Psoas muscle (tissue), 8 donors: ENCODE measurements around the gene PTPRO. TPM values are rescaled to one million over a fixed set of nuclear protein-coding genes. Genes with fewer than 3 reads are reported as not detected.

Experiments used
- ATAC-seq, 4 donors: fragments of 200-7000 bp; cut with Tn5 transposase; one replicate each; pipeline ENCODE4 v1.9.1; 2020; ENCODE audit warnings: moderate library complexity in 3 of 4, mild to moderate bottlenecking in 2 of 4
- DNase-seq, 2 donors: peaks; one replicate each; pipeline ENCODE4 v3.0.0-alpha.2; 2020
- H3K27ac ChIP-seq: fragments of 200-600 bp; one replicate; pipeline ENCODE4 v1.8.0; 2022
- H3K27me3 ChIP-seq, 3 donors: fragments of 200-600 bp in 1 of 3; one replicate each; pipeline versions ENCODE4 v1.6.1 to v1.8.0; 2013 to 2022; ENCODE audit warnings: low read length in 2 of 3, mild to moderate bottlenecking in 2 of 3, moderate library complexity in 1 of 3; ENCODE audit not compliant: insufficient read depth in 3 of 3
- H3K36me3 ChIP-seq, 2 donors: fragments of 200-600 bp in 1 of 2; one replicate each; pipeline versions ENCODE4 v1.6.1 to v1.8.0; 2013 to 2022; ENCODE audit warnings: low read depth in 1 of 2, mild to moderate bottlenecking in 1 of 2, moderate library complexity in 1 of 2; ENCODE audit not compliant: insufficient read depth in 1 of 2
- H3K4me1 ChIP-seq: fragments of 200-600 bp; one replicate; pipeline ENCODE4 v1.8.0; 2022
- H3K4me3 ChIP-seq: fragments of 200-600 bp; one replicate; pipeline ENCODE4 v1.8.0; 2022; ENCODE audit warnings: mild to moderate bottlenecking
- H3K9me3 ChIP-seq: fragments of 200-600 bp; one replicate; pipeline ENCODE4 v1.8.0; 2022
- CTCF ChIP-seq: fragments of 200-600 bp; IDR thresholded peaks from one replicate; pipeline ENCODE4 v1.8.0; 2022; ENCODE audit warnings: antibody characterized with exemption
- WGBS, 3 donors: extraction: QIAGEN DNeasy Blood & Tissue Kit; methylation state at CpG; one replicate each; pipeline versions ENCODE4 v1.1.6 to v1.1.7; 2013; 5-methylcytosine and 5-hydroxymethylcytosine counted together
- intact Hi-C, 2 donors: fragments of 100-400 bp; cut with DNase I; formaldehyde crosslinking; loops; one replicate each; pipeline versions ENCODE4 v1.11.0 to v1.14.2; 2022
- polyA plus RNA-seq, 3 donors: library from polyadenylated mRNA; stranded (reverse); fragments of 200-250 nt; gene quantifications; one replicate each; pipeline ENCODE4 v1.2.3, GENCODE V29; 2013
- total RNA-seq, 4 donors: library from RNA; stranded (reverse); fragmentation: NEBNext Ultra II Directional in 2 of 4; extraction: Animal tissue kit (Norgen Biotek cat#: 25700) in 2 of 4; gene quantifications; one replicate each; pipeline versions ENCODE4 v1.2.1 to v1.2.4, GENCODE V29; 2021 to 2023
- donor health status: healthy with polysubstance abuse.
- donor health status: DM: no; HTN: no; CAD: no; lungs with moderate emphysema.
- donor health status: Bipolar disorder and iron deficiency.
- donor health status: healthy.
- donor health status: DM: yes; HTN: yes; CAD: no.
- donor health status: DM: no; HTN: no; CAD: no.
- donor health status: DM: no; HTN: no; CAD: no.
- donor health status: DM: yes; HTN: yes; CAD: no.

The PTPRO gene
- total and polyA plus RNA-seq, 7 donors, result 0.21 to 2.3 (median 0.45) TPM

DNA sequence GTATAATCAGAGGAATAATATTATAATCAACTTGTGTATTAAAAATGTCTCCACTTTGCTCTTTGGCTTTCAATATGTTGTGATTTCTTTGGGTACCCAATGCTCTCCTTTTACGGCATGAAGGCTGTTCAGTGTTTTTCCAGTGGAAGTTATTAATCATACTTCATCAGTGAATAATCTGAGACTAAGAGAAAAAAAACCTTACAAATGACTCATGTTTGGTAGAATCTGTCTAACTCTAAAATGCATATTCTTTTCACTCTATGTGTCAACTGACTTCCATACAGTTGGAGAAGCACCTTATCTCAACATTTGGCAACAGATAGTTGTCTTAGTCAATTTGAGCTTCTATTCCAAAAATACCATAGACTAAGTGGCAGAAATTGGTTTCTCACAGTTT is 82.2 kb downstream of the PTPRO start:
- Histone ChIP-seq H3K27ac (no peak overlapping the region), H3K4me1 (no peaks in the 10 kb centered on the region), H3K9me3 (no peaks in the 10 kb centered on the region), H3K27me3 (no peaks in the 10 kb centered on the region), H3K4me3 (no peak overlapping the region), H3K36me3 (no peaks in the 10 kb centered on the region)
- intact Hi-C loops, result no loop called here
- no peak for ATAC-seq
- TF ChIP-seq CTCF, result no peak
- WGBS, 3 donors, result 0% methylated on average over 1 of the region's 1 CpG
- no peak for DNase-seq

DNA sequence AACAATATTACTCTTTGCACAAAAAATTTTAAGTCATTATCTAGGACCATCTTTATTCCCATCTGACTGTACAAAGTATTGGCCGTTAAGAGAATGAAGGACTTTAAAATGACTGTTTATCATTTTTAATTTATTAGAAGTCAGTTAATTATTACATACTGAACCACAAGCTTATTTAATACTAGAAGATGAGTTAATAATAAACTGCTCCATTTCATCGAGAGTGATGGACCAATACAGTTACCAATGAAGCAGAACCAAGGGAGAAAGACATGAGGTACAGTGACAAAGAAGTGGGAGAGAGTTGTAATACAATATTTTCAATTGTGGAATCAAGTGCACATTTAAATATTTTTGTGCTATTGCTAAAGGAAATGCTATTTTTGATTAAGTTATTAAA is 83.3 kb downstream of the PTPRO start:
- 84 to 93% (median 87%) methylated on average over 2 of the region's 2 CpGs for WGBS, 3 donors
- DNase-seq, result no peak

DNA sequence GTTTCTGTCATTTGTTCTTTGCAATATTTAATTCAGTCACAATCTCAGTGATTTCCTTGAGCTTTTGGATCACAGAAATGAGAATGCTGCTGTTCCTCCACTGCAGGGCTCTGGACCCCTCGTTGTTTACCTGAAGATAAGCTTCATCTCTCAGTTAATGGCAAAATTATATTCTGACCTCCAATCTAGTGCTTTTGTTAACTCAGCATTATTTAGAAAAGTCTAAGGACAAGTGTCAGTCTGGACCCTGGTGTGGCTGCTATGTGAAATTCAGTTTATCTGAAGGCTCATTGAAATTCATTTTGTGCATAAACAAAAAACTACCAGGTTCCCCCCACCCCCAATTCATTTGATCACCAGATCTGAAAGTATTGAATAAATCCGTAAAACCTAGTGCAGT is 84.7 kb downstream of the PTPRO start:
- intact Hi-C loops, result no loop called here
- H3K27me3 ChIP-seq, result no peaks in the 10 kb centered on the region
- no peaks in the 10 kb centered on the region for H3K36me3 ChIP-seq
- no peak overlapping the region for H3K4me3 ChIP-seq
- 67 to 73% (median 71%) methylated on average over 2 of the region's 2 CpGs for WGBS, 3 donors
- TF ChIP-seq CTCF, result no peak
- DNase-seq (no peak), ATAC-seq (no peak)
- no peaks in the 10 kb centered on the region for H3K4me1 ChIP-seq
- no peaks in the 10 kb centered on the region for H3K9me3 ChIP-seq
- H3K27ac ChIP-seq, result no peak overlapping the region

More for the DNA sequence above, 83.3 kb downstream of the PTPRO start:
- no peak for ATAC-seq
- Histone ChIP-seq H3K4me3 (no peak overlapping the region), H3K36me3 (no peaks in the 10 kb centered on the region), H3K4me1 (no peaks in the 10 kb centered on the region), H3K27me3 (no peaks in the 10 kb centered on the region), H3K9me3 (no peaks in the 10 kb centered on the region), H3K27ac (no peak overlapping the region)
- intact Hi-C loops, result no loop called here
- TF ChIP-seq CTCF, result no peak

DNA sequence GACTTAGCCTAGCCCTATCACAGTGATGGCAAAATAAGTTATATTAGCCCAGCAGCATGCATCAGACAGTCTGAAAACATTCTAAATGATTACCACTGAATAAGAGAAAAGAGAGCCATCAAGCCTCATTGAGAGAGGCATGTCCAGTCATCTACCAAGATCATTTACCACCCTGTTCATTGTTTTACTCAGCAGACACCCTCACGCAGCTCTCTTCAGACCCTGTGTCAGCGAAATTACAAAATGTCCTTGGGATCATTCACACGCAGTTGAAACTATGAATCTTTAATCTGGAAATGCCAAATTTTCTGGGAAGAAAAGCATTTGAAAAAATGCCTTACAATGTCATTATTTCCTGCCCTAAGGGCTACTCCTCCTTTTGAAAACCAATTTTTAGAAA is 89.5 kb downstream of the PTPRO start:
- WGBS, 3 donors, result 58 to 85% (median 79%) methylated on average over 3 of the region's 3 CpGs
- Histone ChIP-seq H3K27ac (no peak overlapping the region), H3K36me3 (no peaks in the 10 kb centered on the region), H3K4me1 (no peaks in the 10 kb centered on the region), H3K4me3 (no peak overlapping the region), H3K27me3 (no peaks in the 10 kb centered on the region), H3K9me3 (no peaks in the 10 kb centered on the region)
- TF ChIP-seq CTCF, result no peak
- no peak for DNase-seq
- intact Hi-C loops, result no loop called here
- no peak for ATAC-seq

GRCh38 chr12:15417691-15418090 is 95.4 kb downstream of the PTPRO start:
- no peak for DNase-seq
- ATAC-seq, result no peak
- Histone ChIP-seq H3K4me3 (no peak overlapping the region), H3K27ac (no peak overlapping the region), H3K36me3 (no peaks in the 10 kb centered on the region), H3K27me3 (no peaks in the 10 kb centered on the region), H3K9me3 (no peaks in the 10 kb centered on the region), H3K4me1 (no peaks in the 10 kb centered on the region)
- intact Hi-C loops, result no loop called here
- WGBS, 3 donors, result 53 to 66% (median 57%) methylated on average over 3 of the region's 3 CpGs
- TF ChIP-seq CTCF, result no peak
